C4-2B (cell line): ENCODE results near the gene KRTAP5-7.

Experiments used
- H3K27ac ChIP-seq: fragments of 450-650 bp; 2 replicates; pipeline ENCODE4 v1.5.1; 2017
- ZFX ChIP-seq: fragments of 450-650 bp; IDR thresholded peaks from 2 replicates; pipeline ENCODE4 v1.6.1; 2017
- TF ChIP-seq, protein P1 (sequence below): fragments of 450-650 bp; conservative IDR thresholded peaks from 2 replicates; pipeline ENCODE4 v1.5.1; 2017; ENCODE audit warnings: mild to moderate bottlenecking

The KRTAP5-7 gene

DNA sequence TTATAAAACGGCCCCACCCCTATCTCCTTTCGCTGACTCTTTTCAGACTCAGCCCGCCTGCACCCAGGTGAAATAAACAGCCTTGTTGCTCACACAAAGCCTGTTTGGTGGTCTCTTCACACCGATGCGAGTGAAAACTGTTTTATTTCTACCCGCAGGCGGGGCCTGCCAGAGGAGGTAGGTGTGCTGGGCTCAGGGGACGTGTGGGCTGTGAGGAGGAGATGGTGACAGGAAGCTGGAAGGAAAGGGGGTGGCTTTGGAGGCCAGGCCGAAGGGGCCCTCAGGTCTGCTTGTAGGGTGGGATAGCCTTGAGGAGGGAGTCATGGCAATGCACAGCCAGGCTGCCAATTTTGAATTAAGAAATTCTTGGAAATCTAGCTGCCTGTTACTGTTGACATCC is 21.3 kb upstream of the KRTAP5-7 start:
- no peak for TF ChIP-seq ZFX
- no peak overlapping the region for H3K27ac ChIP-seq

- TF ChIP-seq, protein P1, sequence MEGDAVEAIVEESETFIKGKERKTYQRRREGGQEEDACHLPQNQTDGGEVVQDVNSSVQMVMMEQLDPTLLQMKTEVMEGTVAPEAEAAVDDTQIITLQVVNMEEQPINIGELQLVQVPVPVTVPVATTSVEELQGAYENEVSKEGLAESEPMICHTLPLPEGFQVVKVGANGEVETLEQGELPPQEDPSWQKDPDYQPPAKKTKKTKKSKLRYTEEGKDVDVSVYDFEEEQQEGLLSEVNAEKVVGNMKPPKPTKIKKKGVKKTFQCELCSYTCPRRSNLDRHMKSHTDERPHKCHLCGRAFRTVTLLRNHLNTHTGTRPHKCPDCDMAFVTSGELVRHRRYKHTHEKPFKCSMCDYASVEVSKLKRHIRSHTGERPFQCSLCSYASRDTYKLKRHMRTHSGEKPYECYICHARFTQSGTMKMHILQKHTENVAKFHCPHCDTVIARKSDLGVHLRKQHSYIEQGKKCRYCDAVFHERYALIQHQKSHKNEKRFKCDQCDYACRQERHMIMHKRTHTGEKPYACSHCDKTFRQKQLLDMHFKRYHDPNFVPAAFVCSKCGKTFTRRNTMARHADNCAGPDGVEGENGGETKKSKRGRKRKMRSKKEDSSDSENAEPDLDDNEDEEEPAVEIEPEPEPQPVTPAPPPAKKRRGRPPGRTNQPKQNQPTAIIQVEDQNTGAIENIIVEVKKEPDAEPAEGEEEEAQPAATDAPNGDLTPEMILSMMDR: no peak
- no peak for TF ChIP-seq ZFX
- H3K27ac ChIP-seq: no peak overlapping the region
Observed at GRCh38 chr11:71507102-71507501, 20.0 kb upstream of the KRTAP5-7 start.

DNA sequence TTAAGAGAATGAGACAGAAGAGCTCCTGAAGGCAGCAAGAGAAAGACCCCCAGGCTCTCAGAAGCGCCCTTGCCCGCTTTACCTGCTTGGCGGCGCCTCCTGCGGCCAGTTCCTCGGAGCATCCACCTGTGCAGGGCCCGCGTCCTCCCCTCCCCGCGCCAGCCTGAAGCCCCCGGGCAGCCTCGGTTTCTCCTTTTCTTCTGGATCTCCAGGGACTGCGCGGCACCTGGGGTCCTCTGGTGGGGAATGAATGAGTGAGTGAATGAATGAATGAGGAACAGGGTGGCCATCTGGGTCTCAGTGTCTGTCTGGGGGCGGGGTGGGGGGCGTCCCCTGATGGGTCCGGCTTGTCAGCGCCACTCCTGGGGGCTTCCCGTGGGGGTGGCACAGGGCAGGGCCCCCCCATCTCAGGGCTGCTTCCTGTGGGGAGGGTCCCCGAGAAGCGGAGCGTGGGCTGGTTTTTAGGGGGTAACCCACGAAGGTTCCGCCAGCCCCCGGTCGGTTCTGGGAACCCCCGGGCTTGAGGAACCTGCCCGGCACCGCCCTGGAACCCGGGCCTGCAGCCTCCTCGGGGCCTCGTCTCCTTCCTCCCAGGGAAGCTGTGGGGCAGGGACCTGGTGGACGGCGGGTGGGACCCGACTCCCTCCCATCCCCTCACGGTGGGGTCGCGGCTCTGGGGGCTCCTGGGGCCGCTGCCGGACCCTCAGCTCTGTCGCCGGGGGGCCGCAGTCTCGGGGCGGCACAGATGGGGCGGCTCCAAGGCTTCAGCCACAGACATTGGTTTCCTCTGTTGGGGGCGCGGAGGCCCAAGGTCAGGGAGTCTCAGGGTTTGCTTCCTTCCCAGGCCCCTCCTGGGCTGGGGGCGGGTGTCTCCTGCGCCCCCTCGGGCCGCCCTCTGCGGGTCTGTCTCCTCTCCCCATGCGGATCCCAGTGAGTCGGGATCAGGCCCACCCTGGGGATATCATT is 8.3 kb upstream of the KRTAP5-7 start:
- H3K27ac ChIP-seq: no peak overlapping the region
- TF ChIP-seq ZFX: no peak
- TF ChIP-seq, protein P1: no peak

GRCh38 chr11:71519546-71519945 is 7.5 kb upstream of the KRTAP5-7 start:
- TF ChIP-seq, protein P1: no peak
- TF ChIP-seq ZFX: no peak

DNA sequence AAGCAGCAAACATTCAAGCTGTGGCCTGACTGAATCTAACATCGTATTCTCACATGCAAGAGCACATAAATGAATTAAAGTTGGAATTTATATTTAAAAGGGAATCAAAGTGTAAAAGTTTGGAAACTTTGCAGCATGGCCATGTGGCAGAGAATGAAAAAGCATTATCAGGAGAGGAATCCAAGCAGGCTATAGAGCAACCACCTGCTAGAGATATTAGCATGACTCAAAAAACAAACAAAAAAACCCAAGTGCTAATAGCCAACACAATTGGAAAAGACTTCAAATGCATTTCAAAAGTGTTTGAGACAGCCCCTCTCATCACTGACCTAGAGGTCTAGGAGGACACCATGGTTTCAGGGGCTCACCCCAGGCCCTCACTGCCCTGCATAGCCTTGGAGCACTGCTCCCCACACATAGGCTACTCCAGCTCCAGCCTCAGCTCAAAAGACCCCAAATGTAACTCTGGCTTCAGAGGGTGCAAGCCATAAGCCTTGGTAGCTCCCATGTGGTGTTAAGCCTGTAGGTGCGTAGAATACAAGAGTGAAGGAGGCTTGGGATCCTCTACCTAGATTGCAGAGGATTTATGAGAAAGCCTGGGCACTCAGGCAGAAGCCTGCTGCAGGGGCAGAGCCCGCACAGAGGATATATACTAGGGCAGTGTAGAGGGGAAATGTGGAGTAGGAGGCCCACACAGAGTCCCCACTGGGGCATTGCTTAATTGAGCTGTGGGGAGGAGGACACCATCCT is 1.7 kb upstream of the KRTAP5-7 start:
- no peak for TF ChIP-seq ZFX
- TF ChIP-seq, protein P1: no peak
- peak overlapping the region; percentile 66 for H3K27ac ChIP-seq

More at GRCh38 chr11:71519546-71519945, 7.5 kb upstream of the KRTAP5-7 start:
- H3K27ac ChIP-seq: no peak overlapping the region

GRCh38 chr11:71525938-71526495 is 1.1 kb upstream of the KRTAP5-7 start:
- TF ChIP-seq ZFX: no peak
- TF ChIP-seq, protein P1: no peak

DNA sequence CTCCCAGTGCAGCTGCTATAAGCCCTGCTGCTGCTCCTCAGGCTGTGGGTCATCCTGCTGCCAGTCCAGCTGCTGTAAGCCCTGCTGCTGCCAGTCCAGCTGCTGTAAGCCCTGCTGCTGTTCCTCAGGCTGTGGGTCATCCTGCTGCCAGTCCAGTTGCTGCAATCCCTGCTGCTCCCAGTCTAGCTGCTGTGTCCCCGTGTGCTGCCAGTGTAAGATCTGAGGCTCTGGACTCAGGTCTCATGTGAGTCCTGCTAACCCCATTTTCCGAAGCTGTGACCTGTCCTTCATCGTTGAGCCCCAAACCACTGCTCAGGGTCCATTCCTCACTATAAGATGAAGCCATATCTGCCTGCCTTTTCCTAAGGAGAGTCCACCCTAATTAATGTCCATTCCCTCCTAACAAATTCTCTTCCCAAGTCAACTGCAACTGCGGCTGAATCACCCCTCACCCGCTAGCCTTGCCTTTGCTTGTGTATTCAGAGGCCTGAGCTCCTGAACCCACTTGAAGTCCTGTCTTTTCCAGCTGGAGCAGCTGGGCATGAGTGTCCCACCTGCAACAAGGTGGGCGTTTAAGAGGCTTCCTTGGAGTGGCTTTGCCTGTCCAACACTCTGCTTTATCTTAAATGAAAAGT is 626 bp downstream of the KRTAP5-7 start:
- TF ChIP-seq, protein P1: no peak
- no peak for TF ChIP-seq ZFX
- peak overlapping the region; percentile 66 for H3K27ac ChIP-seq

More at GRCh38 chr11:71525938-71526495, 1.1 kb upstream of the KRTAP5-7 start:
- H3K27ac ChIP-seq: peak overlapping the region; percentile 66
